Effector CD8-positive, alpha-beta T cell (primary cell): Measurements from ENCODE around the gene KIAA0753.

ENCODE experiments used
- DNase-seq: peaks from one replicate; lab custom pipeline; 2025; lab: John Stamatoyannopoulos, UW

The KIAA0753 gene

DNA sequence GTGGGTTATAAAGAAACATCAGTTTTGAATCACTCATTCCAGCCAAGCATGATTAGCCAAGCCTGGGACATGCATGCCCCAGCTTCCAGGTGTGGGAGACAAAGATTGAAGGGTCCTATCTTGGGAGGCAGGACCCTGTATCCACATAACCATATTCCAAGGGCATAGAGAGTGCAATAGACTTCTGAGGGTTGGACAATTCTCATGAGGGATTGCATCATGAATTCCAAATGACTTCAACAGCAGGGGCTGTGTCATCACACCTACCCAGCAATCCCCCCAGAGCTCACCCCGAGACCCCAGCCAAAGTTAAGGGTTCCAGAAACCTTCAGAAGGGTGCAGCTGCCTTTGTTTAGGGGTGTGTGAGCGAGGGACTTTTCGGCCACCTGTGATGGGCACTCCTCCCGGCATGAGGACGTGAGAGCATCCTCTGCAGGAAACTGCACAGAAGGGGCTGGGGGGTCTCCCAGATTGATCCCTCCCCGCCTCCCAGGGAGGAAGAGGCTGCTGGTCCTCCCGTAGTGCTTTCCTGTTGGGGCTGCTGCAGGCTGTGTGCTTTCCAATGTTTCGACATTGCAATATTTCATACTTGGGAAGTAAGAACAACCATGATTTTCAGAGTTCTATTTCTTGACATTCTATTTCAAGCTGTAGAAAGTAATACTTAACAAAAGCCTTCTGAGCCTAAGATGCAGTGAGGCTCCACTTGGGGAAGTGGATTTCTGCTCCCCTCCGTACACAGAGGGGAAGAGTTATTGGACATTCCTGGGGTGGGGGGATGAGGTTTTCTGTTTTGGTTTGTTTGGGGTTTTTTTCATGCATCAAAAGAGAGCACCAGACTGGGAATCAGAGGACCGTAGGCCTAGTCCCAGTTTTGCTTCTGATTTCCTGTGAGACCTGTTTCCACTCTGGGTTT, 70.9 kb downstream of the KIAA0753 start:
- DNase-seq, result no peak

DNA sequence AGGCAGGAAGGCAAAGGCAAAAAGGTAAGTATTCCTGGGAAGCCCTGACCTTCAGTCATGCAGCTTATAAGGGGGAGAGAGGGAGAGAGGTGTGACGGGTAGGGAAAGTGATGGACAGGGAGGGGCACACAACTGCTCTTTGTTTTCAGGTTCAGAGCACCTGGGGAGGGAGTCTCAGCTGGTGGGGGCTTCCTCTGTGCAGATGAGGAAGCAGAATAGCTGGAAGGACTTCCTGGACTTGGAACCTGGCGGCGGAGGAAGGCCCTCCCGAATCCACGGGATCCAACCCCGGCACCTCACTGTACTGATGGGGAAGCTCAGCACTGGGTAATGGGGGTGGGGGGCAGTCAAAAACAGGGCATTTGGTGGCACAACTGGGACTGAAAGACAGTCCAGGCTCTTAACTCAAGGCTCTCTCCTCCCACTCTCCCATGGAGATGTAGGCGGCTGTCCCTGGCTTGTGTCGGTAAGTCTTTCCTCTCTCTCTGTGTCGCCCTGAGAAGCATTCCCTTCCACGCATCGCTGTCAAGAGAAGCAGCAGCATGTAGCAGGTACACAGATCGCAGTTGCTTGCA, 72.2 kb downstream of the KIAA0753 start:
- DNase-seq, result no peak

DNA sequence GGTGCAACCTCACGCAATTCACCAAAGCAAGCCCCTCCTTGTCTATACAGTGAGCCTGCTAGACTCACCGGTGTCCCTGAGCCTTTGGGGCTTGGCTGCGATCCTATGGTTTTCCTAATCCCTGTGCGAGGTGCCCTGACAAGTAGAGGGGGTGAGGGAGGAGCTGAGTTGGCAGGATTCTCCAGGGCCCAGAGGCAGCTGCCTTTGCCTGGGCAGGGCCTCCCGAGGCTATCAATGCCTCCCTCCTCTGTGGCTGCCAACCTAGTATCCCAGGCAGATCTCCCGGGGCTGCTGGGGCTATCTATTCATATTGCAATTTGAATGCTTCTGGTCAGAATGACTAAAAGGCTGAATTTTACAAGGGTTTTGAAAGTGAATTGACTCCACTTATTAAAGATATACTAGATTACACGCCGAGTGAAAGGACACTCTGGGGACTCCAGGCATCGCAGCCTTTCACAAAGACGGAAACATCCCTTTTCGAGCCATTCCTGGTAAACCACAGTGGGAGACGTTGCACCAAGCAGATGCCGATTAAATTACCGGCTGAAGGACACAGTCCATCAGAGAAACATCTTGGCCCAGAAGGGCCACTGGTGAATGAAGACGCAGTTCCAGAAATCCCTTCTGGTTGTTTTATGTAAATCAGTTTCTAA, 72.9 kb downstream of the KIAA0753 start:
- no peak for DNase-seq

DNA sequence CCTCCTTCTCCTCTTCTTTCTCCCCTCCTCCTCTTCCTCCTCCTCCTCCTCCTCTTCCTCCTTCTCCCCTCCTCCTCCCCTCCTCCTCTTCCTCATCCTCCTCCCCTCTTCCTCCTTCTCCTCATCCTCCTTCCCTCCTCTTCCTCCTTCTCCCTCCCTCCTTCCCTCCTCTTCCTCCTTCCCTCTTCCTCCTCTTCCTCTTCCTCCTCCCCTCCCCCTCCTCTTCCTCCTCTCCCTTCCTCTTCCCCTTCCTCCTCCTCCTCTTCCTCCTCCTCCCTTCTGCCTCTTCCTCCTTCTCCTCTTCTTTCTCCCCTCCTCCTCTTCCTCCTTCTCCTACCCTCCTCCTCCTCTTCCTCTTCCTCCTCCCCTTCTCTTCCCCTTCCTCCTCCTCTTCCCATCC, 79.1 kb downstream of the KIAA0753 start:
- DNase-seq, result no peak

DNA sequence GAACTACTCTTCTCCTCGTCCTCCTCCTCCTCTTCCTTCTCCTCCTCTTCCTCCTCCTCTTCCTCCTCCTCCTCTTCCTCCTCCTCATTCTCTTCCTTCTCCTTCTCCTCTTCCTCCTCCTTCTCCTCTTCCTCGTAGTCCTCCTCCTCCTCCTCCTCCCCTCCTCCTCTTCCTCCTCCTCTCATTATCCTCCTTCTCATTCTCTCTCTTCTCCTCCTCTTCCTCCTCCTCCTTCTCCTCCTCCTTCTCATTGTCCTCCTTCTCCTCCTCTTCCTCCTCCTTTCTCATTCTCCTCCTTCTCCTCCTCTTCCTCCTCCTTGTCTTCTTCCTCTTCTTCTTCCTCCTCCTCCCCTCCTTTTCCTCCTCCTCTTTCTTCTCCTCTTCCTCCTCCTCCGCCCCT, 80.0 kb downstream of the KIAA0753 start:
- DNase-seq, result no peak

DNA sequence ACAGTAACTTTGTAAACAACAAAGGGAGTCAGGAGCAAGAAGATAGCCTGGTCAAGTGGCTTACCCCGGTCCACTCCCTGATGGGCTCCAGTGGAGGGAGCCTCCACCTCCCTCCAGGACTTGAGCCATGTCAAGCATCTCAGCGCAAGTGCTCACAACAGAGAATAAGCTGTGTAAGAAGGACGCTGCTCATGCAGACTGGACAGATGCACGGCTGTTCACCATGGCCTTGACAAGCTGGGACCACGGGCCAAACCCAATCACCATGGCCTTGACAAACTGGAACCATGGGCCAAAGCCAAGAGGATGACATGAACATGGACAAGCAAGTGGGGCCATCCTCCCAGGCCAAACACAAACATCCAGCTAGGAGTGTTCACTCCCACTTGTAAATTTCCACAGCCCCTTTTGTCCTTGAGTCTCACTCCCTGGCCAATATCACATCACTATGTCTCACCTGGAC, 80.7 kb downstream of the KIAA0753 start:
- no peak for DNase-seq

DNA sequence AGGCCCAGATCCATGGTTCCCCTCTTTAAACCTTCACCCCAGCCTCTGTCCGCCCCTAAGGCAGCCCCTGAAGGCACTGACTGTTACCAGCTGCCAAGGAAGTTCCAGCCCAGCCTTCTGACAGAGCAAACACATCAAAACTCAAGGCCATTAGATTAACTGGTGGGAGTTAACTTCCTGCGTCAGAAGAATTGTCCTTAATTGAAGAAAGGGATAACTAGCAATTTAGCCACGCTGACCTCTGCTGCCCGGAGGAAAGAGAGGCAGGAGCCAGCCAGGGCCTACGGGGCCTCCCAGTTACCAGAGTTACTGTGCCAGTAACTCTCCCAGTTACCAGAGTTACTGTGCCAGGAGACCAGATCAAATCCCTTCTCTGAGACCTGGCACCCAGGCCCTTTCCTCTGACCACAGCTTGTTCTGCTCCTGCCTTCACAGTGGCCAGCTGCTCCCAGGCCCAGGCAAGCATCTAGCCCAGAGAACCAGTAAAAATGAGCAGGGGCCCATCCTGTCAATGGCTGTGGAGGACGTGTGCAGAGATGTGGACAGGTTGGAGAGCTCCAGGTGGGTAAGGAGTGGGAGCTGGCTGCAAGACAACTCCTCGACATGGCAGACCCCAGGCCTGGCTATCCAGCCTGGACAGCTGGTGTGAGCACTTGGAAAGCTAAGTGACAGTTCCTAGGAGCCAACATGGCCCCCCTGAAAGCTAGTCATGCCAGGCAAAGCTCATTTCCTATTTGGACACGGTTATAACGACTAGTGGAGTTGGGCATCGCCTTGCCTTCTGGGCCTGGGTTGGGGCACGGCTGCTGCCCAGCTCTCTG, 81.4 kb downstream of the KIAA0753 start:
- DNase-seq, result no peak

DNA sequence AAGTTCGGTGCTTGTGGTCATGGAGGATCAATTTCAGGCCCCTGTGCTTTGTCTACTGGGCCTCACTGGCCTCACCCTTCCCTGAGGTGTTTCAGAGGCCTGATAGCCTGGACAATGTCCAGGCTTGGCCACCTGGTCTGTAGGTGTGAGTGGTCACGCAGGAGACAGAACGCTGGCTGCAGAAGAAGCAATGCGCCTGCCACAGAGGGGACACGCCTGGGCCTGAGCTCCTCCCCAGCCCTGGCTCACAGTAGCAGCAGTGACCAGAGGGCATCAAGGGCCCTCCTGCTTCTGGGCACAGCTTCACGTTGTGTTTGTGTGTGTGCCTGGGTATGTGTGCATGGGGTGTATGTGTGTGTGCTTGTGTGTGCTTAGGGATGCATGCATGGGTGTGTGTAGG, 82.2 kb downstream of the KIAA0753 start:
- DNase-seq, result no peak

DNA sequence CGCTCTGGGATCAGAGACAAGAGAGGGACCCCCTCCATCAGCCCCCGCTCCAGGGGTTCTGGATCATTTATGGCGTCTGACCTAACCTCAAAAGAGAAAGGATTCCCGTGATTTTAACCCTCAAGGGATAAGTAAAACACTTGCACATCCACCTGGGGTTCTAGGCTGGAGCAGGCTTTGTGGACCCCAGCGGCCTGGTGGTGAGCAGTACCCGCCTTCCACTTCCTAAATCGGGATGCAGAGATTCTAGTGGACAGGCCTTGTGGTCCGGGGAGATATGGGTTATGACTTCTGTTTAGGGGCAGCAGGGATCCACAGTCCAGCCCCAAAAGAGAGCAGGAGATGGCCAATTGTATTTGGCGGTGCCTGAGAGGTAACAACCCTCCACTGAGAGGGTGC, 83.5 kb downstream of the KIAA0753 start:
- DNase-seq, result no peak

DNA sequence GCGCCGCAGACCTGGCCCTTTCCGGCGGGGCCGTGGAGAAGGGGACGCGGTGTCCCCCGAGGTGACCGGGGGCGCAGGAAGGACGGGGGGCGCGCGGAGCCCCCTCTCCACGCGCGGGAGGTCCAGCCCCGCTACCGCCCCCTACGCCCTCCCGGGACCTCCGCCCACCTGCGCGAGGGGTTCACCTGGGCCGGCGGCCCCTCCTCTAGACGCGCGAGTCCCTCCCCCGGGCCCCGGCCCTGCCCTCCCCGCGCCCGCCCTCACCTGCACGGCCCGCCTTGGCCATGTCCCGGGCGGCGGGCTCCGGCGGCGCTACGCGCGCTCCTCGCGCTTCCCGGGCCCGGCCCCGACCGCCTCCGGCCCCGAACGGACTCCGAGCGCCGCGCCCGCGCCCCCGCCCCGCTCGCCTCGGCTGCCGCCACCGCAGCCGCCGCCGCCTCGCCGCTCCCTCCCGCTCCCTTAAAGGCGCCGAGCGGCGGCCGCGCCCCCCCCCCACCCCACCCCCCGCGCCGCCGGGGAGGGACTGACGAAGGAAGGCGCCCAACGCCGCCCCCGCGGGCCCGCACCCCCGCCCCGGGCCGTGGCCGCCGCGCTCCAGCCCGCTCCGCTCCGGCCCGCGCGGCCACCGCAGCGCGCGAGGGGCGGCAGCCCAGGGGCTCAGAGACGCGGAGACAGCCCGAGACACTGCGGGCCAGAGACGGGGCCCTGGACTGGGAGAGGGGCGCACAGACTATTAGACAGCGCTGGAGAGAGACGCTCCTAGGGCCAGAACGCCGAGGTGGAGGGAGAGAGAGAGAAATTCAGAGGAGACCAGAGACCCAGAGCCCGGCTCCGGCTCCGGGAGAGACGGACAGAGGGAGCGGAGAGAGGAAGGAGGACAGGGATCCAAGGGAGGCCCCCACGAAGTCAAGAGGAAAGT, 84.1 kb downstream of the KIAA0753 start, which contains the start of gene PITPNM3:
TSS of gene PITPNM3 (minus strand) at position 435 of the 919 bp plus-strand sequence. CDS start at position 286, 149 bp downstream.
- DNase-seq, result no peak

DNA sequence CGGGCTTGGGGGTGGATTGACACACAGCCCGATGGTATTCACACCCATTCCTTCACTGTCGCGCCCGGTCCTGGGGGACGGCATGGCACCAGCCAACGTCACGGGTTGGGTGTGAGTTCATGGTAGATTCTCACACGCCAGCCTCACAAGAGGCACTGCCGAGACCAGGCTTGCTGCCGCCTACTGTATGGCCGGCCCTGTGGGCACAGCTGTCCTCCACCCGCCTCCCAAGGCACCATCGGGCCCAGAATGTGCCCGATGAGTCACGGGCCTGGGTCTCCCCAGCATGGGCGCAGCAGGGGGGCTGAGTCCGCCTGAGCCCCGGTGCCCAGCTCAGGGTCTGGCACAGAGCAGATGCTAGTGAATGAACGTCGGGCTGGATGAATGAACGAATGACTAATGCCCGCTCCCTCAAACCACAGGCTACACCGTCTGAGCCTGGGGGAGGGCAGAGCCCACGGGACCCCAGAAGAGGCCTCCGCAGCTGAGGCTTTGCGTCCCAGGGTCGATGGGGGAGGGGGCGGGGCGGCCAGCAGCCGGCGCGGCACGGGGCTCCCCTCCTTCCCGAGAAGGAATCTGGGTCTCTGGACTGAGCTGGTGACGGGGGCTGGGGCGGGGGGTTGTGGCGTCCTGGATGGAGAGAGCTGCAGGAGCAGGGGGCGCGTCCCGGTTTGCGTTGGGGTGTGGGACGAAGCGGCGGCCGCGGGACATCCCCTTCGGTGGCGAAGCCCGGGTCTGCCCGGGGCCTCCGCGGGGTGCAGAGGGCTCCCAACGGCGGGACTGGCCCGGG, 85.0 kb downstream of the KIAA0753 start:
- DNase-seq, result no peak

DNA sequence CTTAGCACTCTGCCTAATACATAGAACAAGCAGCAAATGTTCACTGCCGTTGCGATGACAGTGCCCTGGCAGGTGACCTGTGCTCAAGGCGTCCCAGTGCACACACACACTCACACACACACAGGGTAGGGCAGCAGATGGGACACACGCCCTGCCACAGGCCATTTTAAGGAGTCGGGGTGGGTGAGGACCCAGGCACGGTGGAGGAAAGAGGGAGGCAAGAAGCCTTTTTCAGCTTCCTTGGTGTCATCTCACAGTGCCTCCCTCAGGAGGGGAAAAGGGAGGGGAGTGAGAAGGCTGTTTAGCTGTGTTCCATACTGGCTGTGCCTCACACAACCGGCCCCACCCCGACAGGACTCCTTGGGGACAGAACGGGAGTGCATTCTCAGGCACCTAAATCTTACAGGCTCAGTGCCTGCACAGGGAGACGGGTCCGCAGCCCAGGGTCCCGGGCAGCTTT, 85.6 kb downstream of the KIAA0753 start:
- no peak for DNase-seq

DNA sequence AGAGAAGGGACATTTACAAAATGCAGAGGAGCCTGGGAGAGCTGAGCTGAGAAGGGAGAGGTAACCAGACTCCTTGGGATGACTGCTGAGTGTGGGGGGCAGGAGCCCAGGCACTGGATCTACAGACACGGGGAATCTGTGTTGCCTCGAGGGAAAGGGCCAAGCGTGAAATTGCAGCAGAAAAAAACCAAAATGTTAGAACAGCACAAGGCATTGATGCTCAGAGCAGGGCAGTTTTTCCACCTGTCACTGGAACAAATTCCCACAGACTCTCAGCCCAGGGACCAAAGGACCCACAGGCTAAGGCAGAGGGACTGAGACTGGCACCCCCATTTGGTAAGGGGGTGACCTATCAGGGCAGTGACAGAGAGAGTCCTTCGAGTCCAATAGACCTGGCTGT, 86.2 kb downstream of the KIAA0753 start:
- DNase-seq, result no peak

DNA sequence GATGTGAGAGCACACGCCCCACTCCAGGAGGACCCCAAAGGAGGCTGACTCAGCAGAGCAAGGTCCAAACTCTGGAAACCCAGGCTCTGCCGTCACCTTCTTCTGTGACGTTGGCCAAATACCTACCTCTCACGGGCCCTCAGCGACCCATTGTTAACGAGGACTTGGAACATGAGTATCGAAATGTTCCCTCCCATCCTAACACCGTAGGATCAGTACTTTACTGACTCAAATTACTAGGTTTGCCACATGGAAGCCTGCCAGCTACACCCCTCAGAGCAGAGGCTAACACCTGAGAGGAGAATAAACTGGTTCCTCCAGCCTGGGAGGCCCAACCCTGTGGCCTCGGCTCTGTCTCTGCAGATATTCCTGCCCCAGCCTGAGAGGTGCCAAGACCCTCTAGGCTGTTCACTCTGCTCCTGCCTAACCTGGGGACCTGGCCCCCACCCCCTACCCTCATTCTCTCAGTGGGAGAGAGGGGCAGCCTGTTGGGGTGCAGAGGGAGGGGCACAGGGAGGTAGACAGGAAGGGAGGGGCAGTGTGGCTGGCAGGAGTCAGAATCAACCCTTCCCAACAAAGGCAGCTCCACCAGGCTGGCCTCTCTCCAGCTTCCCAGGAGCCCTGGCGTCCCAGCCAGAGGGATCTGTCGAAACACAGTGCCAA, 88.5 kb downstream of the KIAA0753 start:
- no peak for DNase-seq

DNA sequence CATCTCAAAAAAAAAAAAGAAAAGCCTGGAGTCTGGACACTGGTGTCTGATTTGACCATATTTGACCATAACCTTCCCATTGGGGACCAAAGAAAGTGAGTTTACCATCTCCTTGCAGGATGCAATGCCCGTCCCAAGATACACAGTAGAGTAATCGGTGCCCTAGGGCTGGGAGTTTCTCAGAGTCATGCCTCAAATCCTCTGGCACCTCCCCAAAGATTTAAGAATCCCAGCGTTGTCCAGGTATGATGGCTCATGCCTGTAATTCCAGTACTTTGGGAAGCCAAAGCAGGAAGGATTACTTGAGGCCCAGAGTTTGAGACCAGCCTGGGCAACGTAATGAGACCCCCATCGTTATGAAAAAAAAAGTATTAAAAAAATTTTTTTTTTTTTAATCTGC, 89.2 kb downstream of the KIAA0753 start:
- no peak for DNase-seq

DNA sequence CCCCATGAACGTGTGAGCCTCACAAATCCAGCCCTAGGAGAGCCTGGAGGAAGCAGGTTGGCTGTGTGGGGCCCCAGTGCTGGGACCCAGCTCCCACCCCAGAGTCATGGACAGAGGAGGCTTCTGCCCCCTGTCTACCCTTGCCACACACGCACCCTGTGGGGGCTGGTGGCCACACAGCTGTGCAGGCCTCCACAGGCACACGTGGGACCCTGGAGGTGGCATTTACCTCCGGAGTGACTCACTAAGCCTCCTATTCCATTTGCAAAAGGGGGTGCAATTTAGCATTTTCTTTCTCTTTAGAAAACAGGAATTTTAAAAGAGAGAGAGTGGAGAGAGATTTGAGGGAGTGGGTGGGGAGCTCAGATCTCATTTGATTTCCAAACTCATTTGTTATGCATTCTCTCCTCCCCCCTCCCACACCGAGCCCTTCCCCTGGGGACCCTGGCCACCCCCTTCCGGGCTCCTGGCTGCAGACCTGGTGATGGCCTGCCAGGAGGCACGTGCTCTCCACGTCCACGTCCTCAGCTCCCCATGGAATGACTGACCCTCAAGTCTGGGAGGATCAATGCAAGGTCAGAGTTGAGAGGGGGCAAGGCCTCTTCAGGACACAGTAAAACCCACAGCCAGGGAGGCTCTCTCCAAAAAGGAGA, 91.0 kb downstream of the KIAA0753 start:
- no peak for DNase-seq

DNA sequence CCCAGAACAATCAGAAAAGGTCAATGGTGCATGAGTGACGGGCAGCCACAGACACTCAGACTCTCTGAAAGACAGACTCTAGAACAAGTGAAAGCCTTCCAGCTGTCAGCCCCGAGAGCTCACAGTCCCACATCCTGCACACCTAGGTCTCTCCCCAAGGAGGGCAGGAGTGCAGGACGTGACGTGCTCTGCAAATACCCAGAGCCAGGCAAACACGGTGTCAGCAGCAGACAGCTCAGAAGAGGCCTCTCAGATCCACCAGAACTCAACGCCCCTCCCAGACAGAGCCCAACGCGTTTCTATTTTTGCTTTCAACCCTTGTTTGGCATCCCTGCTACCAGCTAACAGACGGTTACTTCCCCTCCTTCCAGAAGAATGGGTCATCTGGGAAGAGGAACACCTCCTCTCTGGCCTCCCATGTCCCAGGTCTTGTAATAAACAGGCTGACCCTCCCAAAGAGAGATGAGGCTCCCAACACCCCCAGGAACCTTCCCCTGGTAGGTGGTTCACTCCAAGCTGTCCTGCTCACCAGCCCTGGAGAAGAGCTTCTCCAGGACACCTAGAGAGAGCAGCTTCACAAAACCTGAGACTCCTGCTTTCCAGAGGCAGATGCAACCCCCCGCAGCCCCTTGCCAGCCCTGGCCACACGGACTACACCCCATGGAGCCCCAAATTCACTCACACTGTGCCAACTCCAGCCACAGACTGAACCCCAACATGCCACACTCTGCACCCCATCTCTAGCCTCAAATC, 91.8 kb downstream of the KIAA0753 start:
- no peak for DNase-seq

DNA sequence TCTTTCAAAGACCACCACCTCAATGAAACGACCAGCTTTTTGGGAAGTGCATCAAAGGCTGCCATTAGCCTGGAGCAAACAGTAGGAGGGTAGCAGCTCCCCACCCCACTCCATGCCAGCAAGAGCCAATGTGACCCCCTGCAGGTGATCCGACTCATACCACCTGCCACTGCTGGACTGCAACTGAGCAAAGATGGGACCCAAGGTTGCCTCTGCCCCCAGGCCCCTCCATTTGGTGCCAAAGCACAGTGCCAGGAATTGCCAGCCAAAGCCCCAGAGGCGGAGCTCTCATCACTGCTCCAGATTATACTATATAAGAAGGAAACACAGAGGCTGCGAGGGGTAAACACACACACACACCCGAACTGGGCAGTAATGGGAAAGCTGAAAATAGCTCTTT, 92.5 kb downstream of the KIAA0753 start:
- DNase-seq, result no peak
